HG02852 (cell line): ENCODE data around the gene RPL10A.

Source experiments
- ATAC-seq: cut with Tn5 transposase; IDR thresholded peaks from one replicate; pipeline ENCODE4 v1.9.1; 2021; ENCODE audit warnings: mild to moderate bottlenecking, moderate library complexity; ENCODE audit not compliant: unreplicated experiment

The RPL10A gene

GRCh38 chr6:35445691-35446090, 22.5 kb upstream of the RPL10A start:
- ATAC-seq = no peak

GRCh38 chr6:35448191-35448590, 20.0 kb upstream of the RPL10A start:
- no peak for ATAC-seq

GRCh38 chr6:35449287-35449881, 18.8 kb upstream of the RPL10A start:
- ATAC-seq = peak; percentile 30

- ATAC-seq = peak; percentile 7
Measured at GRCh38 chr6:35451354-35452182, 16.6 kb upstream of the RPL10A start.

- ATAC-seq = peak; percentile 94
Measured at GRCh38 chr6:35452183-35453090, 15.8 kb upstream of the RPL10A start, which contains the start of gene FANCE. FANCE (plus strand) TSS chr6:35452338; CDS start chr6:35452546, 208 bp downstream.

GRCh38 chr6:35453236-35453635, 15.0 kb upstream of the RPL10A start:
- ATAC-seq = no peak

GRCh38 chr6:35454391-35455110, 13.7 kb upstream of the RPL10A start:
- no peak for ATAC-seq

- ATAC-seq = no peak
Measured at GRCh38 chr6:35457907-35458306, 10.3 kb upstream of the RPL10A start.

- ATAC-seq = no peak
Measured at GRCh38 chr6:35461270-35461669, 6.9 kb upstream of the RPL10A start.

GRCh38 chr6:35463292-35463691, 4.9 kb upstream of the RPL10A start:
- no peak for ATAC-seq

GRCh38 chr6:35465646-35466045, 2.6 kb upstream of the RPL10A start:
- ATAC-seq = no peak

GRCh38 chr6:35468980-35469750, 964 bp downstream of the RPL10A start:
- ATAC-seq = peak; percentile 10

- ATAC-seq = no peak
Measured at GRCh38 chr6:35469751-35470662, 1.8 kb downstream of the RPL10A start.

- no peak for ATAC-seq
Measured at GRCh38 chr6:35470663-35471120, 2.5 kb downstream of the RPL10A start.

GRCh38 chr6:35471836-35472345, 3.7 kb downstream of the RPL10A start:
- no peak for ATAC-seq

- ATAC-seq = no peak
Measured at GRCh38 chr6:35473075-35473849, 5.1 kb downstream of the RPL10A start.

GRCh38 chr6:35473850-35474130, 5.6 kb downstream of the RPL10A start:
- ATAC-seq = no peak
